ENCODE measurements around the gene SMAD4. TPM values are rescaled to one million over a fixed set of nuclear protein-coding genes. Genes with fewer than 3 reads are reported as not detected.

The SMAD4 gene
- total and polyA plus RNA-seq, 2 of the 8 experiments (the other 6 are each of a cell fraction or from before 2014, with no cell fraction given) = 86.5 to 139 TPM

DNA sequence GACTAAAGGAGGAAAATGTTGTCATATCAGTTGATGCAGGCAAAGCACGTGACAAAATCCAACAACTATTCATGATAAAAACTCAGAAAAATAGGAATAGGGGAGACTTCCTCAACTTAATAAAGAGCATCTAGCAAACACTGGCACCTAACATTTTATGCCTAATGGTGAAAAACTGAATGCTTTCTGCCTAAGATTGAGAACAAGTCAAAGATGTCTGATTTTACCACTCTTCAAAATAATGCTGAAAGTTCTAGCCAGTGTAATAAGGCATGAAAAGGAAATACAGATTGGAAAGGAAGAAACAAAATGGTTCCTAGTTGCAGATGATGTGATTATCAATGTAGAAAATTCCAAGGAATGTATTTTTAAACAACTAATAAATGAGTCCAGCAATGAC, 58.4 kb downstream of the SMAD4 start (continued):
- TF ChIP-seq, protein P1, sequence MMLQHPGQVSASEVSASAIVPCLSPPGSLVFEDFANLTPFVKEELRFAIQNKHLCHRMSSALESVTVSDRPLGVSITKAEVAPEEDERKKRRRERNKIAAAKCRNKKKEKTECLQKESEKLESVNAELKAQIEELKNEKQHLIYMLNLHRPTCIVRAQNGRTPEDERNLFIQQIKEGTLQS (IDR thresholded peaks at IDR 0.05; ENCODE audit: insufficient read depth, low read depth, low read length) = no peak
- TF ChIP-seq SUZ12 (IDR thresholded peaks at IDR 0.05; ENCODE audit: low read length) = no peak

Measured in H1 (cell line).